K562 (cell line): ENCODE results near the gene THAP8. TPM values are rescaled to one million over a fixed set of nuclear protein-coding genes. Genes with fewer than 3 reads are reported as not detected.

ENCODE experiments used
- ATAC-seq: fragments of 200-7000 bp; cut with Tn5 transposase; 3 replicates; pipeline ENCODE4 v1.9.1; 2020; ENCODE audit warnings: moderate library complexity
- BruUV-seq: library from RNA; stranded (reverse); fragments of 400-500 nt; replicated peaks from 2 replicates; lab custom pipeline; 2021; lab: Mats Ljungman, UMichigan
- CTCF ChIA-PET: fragments of 300-600 bp; formaldehyde crosslinking; extraction: SDS; loops from one replicate; lab custom pipeline; 2021; ENCODE audit warnings: low intra/inter-chr PET ratio; lab: Yijun Ruan, JAX
- POLR2A ChIA-PET: fragments of 300-600, 350-650 bp; sonication (Branson Sonifier 250); formaldehyde crosslinking; extraction: SDS; loops from one replicate; lab custom pipeline; 2021; ENCODE audit warnings: antibody characterized with exemption, inconsistent platforms; lab: Yijun Ruan, JAX
- DNase-seq, 4 experiments: peaks; one replicate each; pipeline versions ENCODE4 v3.0.0 to v3.0.0-alpha.2; 2011 to 2018; ENCODE audit warnings: low spot score in 3 of 4, mixed read lengths in 3 of 4; ENCODE audit errors: extremely low read depth in 1 of 4
- FAIRE-seq: peaks from 2 replicates; lab custom pipeline; 2011; peaks lifted over from hg19 to GRCh38; lab: Jason Lieb, UNC
- H2AFZ ChIP-seq: 2 replicates; pipeline ENCODE4 v1.6.0; 2011; ENCODE audit warnings: low read depth, low read length, control low read depth, inconsistent platforms
- H3K27ac ChIP-seq: fragments of 200-600 bp; 3 replicates; pipeline ENCODE4 v1.8.0; 2011; ENCODE audit warnings: low read depth, mild to moderate bottlenecking, control low read depth, inconsistent platforms, low read length, moderate library complexity, mixed read lengths; ENCODE audit errors: extremely low read depth
- H3K27me3 ChIP-seq, 2 experiments: fragments of 300-600 bp in 1 of 2; 2 replicates in 1 of 2; 3 replicates in 1 of 2; pipeline versions ENCODE4 v1.6.0 to v1.8.0; 2011; ENCODE audit warnings: inconsistent platforms in 2 of 2, low read length in 2 of 2, mild to moderate bottlenecking in 1 of 2, mixed read lengths in 1 of 2, moderate library complexity in 1 of 2; ENCODE audit not compliant: control insufficient read depth in 2 of 2, insufficient read depth in 2 of 2
- H3K36me3 ChIP-seq: fragments of 300-600 bp; 3 replicates; pipeline ENCODE4 v1.8.0; 2011; ENCODE audit warnings: mild to moderate bottlenecking, low read length, inconsistent platforms; ENCODE audit not compliant: control insufficient read depth, insufficient read depth
- H3K4me1 ChIP-seq, 2 experiments: fragments of 200-600 bp in 1 of 2; replicated peaks in 1 of 2; 2 replicates in 1 of 2; 3 replicates in 1 of 2; pipeline versions ENCODE4 v1.5.1 to v1.8.0; 2011; ENCODE audit warnings: inconsistent platforms in 2 of 2, low read length in 2 of 2, mild to moderate bottlenecking in 1 of 2, mixed read lengths in 1 of 2, moderate library complexity in 1 of 2; ENCODE audit not compliant: control insufficient read depth in 2 of 2, insufficient read depth in 2 of 2
- H3K4me2 ChIP-seq: 2 replicates; pipeline ENCODE4 v1.6.1; 2011; ENCODE audit warnings: low read length, control low read depth, inconsistent platforms, mixed read lengths; ENCODE audit not compliant: insufficient read depth
- H3K4me3 ChIP-seq: fragments of 200-600 bp; sonication (generic), shearing (Covaris generic); 2 replicates; pipeline ENCODE4 v1.5.1; 2016; ENCODE audit warnings: control low read depth, inconsistent platforms
- H3K79me2 ChIP-seq: fragments of 200-600 bp; 3 replicates; pipeline ENCODE4 v1.8.0; 2011; ENCODE audit warnings: low read length, inconsistent platforms; ENCODE audit not compliant: control insufficient read depth, insufficient read depth
- H3K9ac ChIP-seq, 2 experiments: 2 replicates each; pipeline versions ENCODE4 v1.6.0 to v1.6.1; 2011; ENCODE audit warnings: low read depth in 2 of 2, low read length in 2 of 2, control low read depth in 1 of 2, inconsistent platforms in 1 of 2, mild to moderate bottlenecking in 1 of 2, mixed read lengths in 1 of 2; ENCODE audit not compliant: insufficient read depth in 1 of 2
- H3K9me1 ChIP-seq: one replicate; pipeline ENCODE4 v1.6.0; 2011; ENCODE audit warnings: inconsistent platforms, mild to moderate bottlenecking, low read length, moderate library complexity; ENCODE audit not compliant: control insufficient read depth, insufficient read depth
- H3K9me3 ChIP-seq: replicated peaks from 2 replicates; pipeline ENCODE4 v1.5.1; 2011; ENCODE audit warnings: low read depth, low read length, inconsistent platforms; ENCODE audit not compliant: control insufficient read depth, insufficient read depth
- H4K20me1 ChIP-seq: replicated peaks from 2 replicates; pipeline ENCODE4 v1.6.1; 2011; ENCODE audit warnings: low read length, inconsistent platforms, mixed read lengths; ENCODE audit not compliant: control insufficient read depth, insufficient read depth
- NFIX ChIP-seq: fragments of 250-450 bp; sonication (Bioruptor Pico); IDR thresholded peaks from 2 replicates; pipeline ENCODE4 v1.4.0; 2020; ENCODE audit warnings: low read depth, mild to moderate bottlenecking, moderate library complexity
- POLR2H ChIP-seq: IDR thresholded peaks from 2 replicates; pipeline ENCODE4 v1.6.1; 2016; ENCODE audit warnings: missing genetic modification characterization, low read depth, mild to moderate bottlenecking, control low read depth, missing compliant biosample characterization, moderate library complexity
- TSC22D4 ChIP-seq: fragments of 450-650 bp; IDR thresholded peaks from 2 replicates; pipeline ENCODE4 v1.6.1; 2016; ENCODE audit warnings: missing genetic modification characterization, missing biosample characterization, control low read depth
- ZBTB1 ChIP-seq: sonication (generic); formaldehyde crosslinking; IDR thresholded peaks from 2 replicates; pipeline ENCODE4 v1.8.1; 2023; ENCODE audit warnings: missing genetic modification reagents, low read depth, mild to moderate bottlenecking, borderline replicate concordance
- ZBTB26 ChIP-seq: fragments of 450-650 bp; formaldehyde crosslinking; IDR thresholded peaks from 2 replicates; pipeline ENCODE4 v1.4.0; 2022; ENCODE audit warnings: missing genetic modification characterization
- WGBS: fragments of 100-300 bp; shearing (Covaris generic); methylation state at CpG from one replicate; pipeline ENCODE4 v1.1.6; 2016; ENCODE audit warnings: low coverage, mixed read lengths; ENCODE audit not compliant: insufficient coverage; ENCODE audit errors: missing lambda C conversion rate; 5-methylcytosine and 5-hydroxymethylcytosine counted together
- in situ Hi-C: fragments of 300-500 bp; cut with MboI; formaldehyde crosslinking; loops from 4 replicates; pipeline ENCODE4 v1.15.0; 2018; ENCODE audit warnings: inconsistent platforms, mixed read lengths
- intact Hi-C: fragments of 100-400 bp; cut with micrococcal nuclease; formaldehyde crosslinking; loops from 2 replicates; pipeline ENCODE4 v1.14.2; 2022
- polyA plus RNA-seq, 8 experiments: library from polyadenylated mRNA; depleted of rRNA in 4 of 8; stranded (reverse) in 5 of 8; unstranded in 3 of 8; fragments of >200 nt; fragmentation: Nextera tagmentation in 2 of 8; fragmentation: Illumina TruSeq in 1 of 8; extraction: Ambion mirVana in 2 of 8; extraction: Trizol in 1 of 8; gene quantifications; 2 replicates each; pipeline versions ENCODE4 v1.2.1 to v1.2.3, GENCODE V29; 2011 to 2014; ENCODE audit warnings: inconsistent platforms in 1 of 8, missing spikeins in 1 of 8
- total RNA-seq, 7 experiments: library from RNA; depleted of rRNA in 6 of 7; stranded (reverse); fragments of >200 nt in 6 of 7; fragmentation: Illumina TruSeq in 2 of 7; extraction: Trizol in 2 of 7; gene quantifications; 2 replicates each; pipeline versions ENCODE4 v1.2.1 to v1.2.3, GENCODE V29; 2011 to 2021; ENCODE audit warnings: low replicate concordance in 1 of 7

THAP8 gene
- total and polyA plus RNA-seq, 9 of the 15 experiments (the other 6 are each of a cell fraction or from before 2014, with no cell fraction given) = 0.11 to 2.0 (median 0.94) TPM

- Histone ChIP-seq H3K4me2 (no peak overlapping the region), H3K27me3 (no peaks in the 10 kb centered on the region), H3K9me3 (no peaks in the 10 kb centered on the region), H3K9ac (no peak overlapping the region), H3K4me3 (no peak overlapping the region), H3K4me1 (peaks cover 5 to 23% of the 10 kb centered on the region in 2 experiments; a peak in 2 of 5 replicates), H3K36me3 (0 out of 3 replicates have a peak, but pooled peaks cover 2% of the 10 kb centered on the region), H4K20me1 (no peaks in the 10 kb centered on the region), H3K9me1 (no peaks in the 10 kb centered on the region), H2AFZ (no peak overlapping the region), H3K27ac (no peak overlapping the region), H3K79me2 (peaks cover 18% of the 10 kb centered on the region)
- DNase-seq (no peak), ATAC-seq (no peak), FAIRE-seq (no peak)
- ChIA-PET CTCF (no interaction called here), POLR2A (no interaction called here)
- WGBS = 82% methylated on average over 12 of the region's 15 CpGs
- in situ Hi-C loops = no loop called here
- intact Hi-C loops = no loop called here
- no TSS peak for BruUV-seq
- TF ChIP-seq TSC22D4 = no peak
- TF ChIP-seq POLR2H (tag) = no peak
- no peak for TF ChIP-seq NFIX
- TF ChIP-seq ZBTB26 = no peak
- no peak for TF ChIP-seq ZBTB1 (CRISPR knock-in tag)
- TF ChIP-seq, all 486 proteins: peak for 0
Measured at GRCh38 chr19:36009633-36010379, 44.3 kb downstream of the THAP8 start.
